Spleen (tissue), 7 donors: ENCODE results near the gene NECTIN1.

Experiments
- POLR2A ChIP-seq, 3 donors: fragments of 450-650 bp; IDR thresholded peaks; one replicate each; pipeline ENCODE4 v1.5.1; 2017; ENCODE audit warnings: antibody characterized with exemption in 3 of 3, mild to moderate bottlenecking in 1 of 3
- POLR2AphosphoS5 ChIP-seq, 3 donors: sonication (generic); formaldehyde crosslinking; IDR thresholded peaks; one replicate each; pipeline ENCODE4 v1.5.1; 2017; ENCODE audit warnings: antibody characterized with exemption in 3 of 3
- TF ChIP-seq, protein P1 (sequence below), 11 experiments: fragments of 200-600 bp in 7 of 11; fragments of 450-650 bp in 4 of 11; sonication (generic) in 4 of 11; IDR thresholded peaks in 8 of 11; conservative IDR thresholded peaks in 3 of 11; 1 replicate in 7 of 11; 2 replicates in 4 of 11; pipeline versions ENCODE4 v1.4.0 to v1.8.0; 2016 to 2021; ENCODE audit warnings: antibody characterized with exemption in 11 of 11, inconsistent platforms in 4 of 11, mild to moderate bottlenecking in 1 of 11
- donor health status: DM: no; HTN: no; CAD: no; lungs with moderate emphysema.
- donor health status: DM: no; HTN: no; CAD: no.
- donor health status: DM: no; HTN: no; CAD: no.

DNA sequence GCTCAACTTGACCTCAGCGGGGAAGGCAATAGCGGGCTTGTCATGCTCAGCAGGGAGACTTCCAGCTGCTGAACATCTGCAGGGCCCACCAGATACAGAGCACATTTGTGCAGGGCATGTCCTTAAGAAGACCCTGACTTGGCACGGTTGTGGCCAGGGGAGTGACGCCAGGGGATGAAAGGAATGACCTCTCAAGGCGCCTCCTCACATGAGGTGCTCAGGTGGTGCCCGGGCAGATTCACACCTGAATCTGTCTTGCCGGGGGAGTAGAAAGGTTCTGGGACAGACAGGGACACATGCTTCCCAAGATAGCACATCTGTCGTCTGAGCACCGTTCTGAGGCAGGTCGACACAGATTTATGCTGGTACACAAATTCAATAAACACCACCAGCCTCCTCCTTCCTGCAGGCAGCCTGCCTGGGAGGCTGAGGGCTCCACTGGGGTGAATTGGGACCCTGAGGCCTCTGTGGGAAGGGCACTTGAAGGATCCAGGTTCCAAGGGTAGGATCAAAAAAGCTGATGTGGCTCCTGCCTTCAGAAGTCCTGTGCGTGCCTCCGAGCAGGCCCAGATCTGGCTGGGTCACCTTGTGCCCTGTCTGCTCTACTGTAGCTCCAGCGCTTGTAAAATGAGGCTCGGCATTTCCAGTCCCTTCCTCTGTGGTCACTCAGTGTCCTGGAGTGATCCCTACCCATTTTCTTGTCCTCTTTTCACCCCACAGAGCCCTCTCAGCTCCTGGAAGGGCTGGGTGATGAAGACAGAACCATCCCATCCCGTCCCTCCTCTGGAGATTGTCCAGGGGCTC, 49.6 kb upstream of the NECTIN1 start:
- TF ChIP-seq, protein P1, sequence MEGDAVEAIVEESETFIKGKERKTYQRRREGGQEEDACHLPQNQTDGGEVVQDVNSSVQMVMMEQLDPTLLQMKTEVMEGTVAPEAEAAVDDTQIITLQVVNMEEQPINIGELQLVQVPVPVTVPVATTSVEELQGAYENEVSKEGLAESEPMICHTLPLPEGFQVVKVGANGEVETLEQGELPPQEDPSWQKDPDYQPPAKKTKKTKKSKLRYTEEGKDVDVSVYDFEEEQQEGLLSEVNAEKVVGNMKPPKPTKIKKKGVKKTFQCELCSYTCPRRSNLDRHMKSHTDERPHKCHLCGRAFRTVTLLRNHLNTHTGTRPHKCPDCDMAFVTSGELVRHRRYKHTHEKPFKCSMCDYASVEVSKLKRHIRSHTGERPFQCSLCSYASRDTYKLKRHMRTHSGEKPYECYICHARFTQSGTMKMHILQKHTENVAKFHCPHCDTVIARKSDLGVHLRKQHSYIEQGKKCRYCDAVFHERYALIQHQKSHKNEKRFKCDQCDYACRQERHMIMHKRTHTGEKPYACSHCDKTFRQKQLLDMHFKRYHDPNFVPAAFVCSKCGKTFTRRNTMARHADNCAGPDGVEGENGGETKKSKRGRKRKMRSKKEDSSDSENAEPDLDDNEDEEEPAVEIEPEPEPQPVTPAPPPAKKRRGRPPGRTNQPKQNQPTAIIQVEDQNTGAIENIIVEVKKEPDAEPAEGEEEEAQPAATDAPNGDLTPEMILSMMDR (IDR thresholded peaks at IDR 0.05 in 8 of 11, conservative IDR thresholded peaks at IDR 0.05 in 3 of 11), result no peak
- TF ChIP-seq POLR2A (IDR thresholded peaks at IDR 0.05), result no peak
- no peak for TF ChIP-seq POLR2AphosphoS5 (IDR thresholded peaks at IDR 0.05)
